Measurements from ENCODE around the gene ABCA2.

ABCA2 gene

DNA sequence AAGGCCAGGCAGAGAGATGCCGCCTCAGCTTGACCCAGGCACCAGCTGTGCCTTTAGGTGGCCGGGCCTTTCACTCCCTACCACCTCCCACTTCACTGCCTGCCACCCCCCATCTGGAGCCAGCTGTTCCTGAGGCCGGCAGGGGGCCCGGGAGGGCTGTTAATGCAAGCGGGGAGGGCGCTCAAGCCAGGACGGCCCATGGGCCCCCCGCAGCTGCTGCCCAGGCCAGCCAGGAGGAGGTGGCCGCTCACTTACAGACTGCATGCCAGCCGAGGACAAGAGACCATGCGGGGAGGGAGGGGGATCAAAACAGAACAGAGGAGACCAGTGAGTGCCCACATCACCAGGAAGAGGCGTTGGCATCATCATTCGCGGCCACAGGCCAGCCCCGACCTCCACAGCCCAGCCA is 4.5 kb downstream of the ABCA2 start:
- H3K79me2 ChIP-seq (ENCODE audit: insufficient read depth, low read depth), result no peaks in the 10 kb centered on the region
- H3K4me1 ChIP-seq (ENCODE audit: low read depth, poor library complexity, severe bottlenecking), result peaks cover 7% of the 10 kb centered on the region
- H2AFZ ChIP-seq (ENCODE audit: low read depth), result no peak overlapping the region
- no peak overlapping the region for H3K9ac ChIP-seq
- H3K27ac ChIP-seq, result no peak overlapping the region
- no peaks in the 10 kb centered on the region for H3K36me3 ChIP-seq (ENCODE audit: insufficient read depth)
- H4K20me1 ChIP-seq (ENCODE audit: insufficient read depth), result no peaks in the 10 kb centered on the region
- H3K4me3 ChIP-seq (IDR thresholded peaks at IDR 0.05; ENCODE audit: insufficient read depth, low read depth, low read length), result no peak overlapping the region
- H3K4me2 ChIP-seq, result no peak overlapping the region
- TF ChIP-seq, protein P1, sequence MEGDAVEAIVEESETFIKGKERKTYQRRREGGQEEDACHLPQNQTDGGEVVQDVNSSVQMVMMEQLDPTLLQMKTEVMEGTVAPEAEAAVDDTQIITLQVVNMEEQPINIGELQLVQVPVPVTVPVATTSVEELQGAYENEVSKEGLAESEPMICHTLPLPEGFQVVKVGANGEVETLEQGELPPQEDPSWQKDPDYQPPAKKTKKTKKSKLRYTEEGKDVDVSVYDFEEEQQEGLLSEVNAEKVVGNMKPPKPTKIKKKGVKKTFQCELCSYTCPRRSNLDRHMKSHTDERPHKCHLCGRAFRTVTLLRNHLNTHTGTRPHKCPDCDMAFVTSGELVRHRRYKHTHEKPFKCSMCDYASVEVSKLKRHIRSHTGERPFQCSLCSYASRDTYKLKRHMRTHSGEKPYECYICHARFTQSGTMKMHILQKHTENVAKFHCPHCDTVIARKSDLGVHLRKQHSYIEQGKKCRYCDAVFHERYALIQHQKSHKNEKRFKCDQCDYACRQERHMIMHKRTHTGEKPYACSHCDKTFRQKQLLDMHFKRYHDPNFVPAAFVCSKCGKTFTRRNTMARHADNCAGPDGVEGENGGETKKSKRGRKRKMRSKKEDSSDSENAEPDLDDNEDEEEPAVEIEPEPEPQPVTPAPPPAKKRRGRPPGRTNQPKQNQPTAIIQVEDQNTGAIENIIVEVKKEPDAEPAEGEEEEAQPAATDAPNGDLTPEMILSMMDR (conservative IDR thresholded peaks at IDR 0.05; ENCODE audit: low read depth, low read length), result no peak
- peaks cover 13% of the 10 kb centered on the region; the same call in 1 of the 2 replicates for H3K27me3 ChIP-seq (ENCODE audit: insufficient read depth, low read depth)

DNA sequence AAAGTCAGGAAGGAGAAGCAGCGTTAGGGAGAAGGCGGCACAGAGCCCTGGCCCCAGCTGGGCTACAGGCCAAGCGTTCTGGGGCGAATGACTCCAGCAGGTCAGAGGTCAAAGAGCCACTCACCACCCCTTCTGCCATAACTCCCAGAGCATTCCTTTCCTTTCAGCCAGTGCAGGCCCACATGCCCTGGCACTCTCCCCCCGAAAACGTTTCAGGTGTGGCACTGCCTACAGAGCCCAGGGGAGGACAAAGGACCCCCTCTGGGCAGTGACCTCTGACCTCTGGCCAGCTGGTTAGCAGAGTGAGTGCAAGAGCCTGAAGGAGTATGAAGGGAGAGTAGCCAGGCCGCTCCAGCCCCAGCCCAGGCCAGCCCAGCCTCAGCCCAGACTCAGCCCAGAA is 4.9 kb downstream of the ABCA2 start:
- Histone ChIP-seq H3K4me3 (IDR thresholded peaks at IDR 0.05; ENCODE audit: insufficient read depth, low read depth, low read length) (no peak overlapping the region), H3K4me2 (no peak overlapping the region), H2AFZ (ENCODE audit: low read depth) (no peak overlapping the region), H3K9ac (no peak overlapping the region), H3K4me1 (ENCODE audit: low read depth, poor library complexity, severe bottlenecking) (peaks cover 4% of the 10 kb centered on the region), H4K20me1 (ENCODE audit: insufficient read depth) (no peaks in the 10 kb centered on the region), H3K27me3 (ENCODE audit: insufficient read depth, low read depth) (peaks cover 13% of the 10 kb centered on the region; the same call in 1 of the 2 replicates), H3K27ac (no peak overlapping the region), H3K36me3 (ENCODE audit: insufficient read depth) (no peaks in the 10 kb centered on the region), H3K79me2 (ENCODE audit: insufficient read depth, low read depth) (no peaks in the 10 kb centered on the region)
- TF ChIP-seq, protein P1 (conservative IDR thresholded peaks at IDR 0.05; ENCODE audit: low read depth, low read length), result no peak

DNA sequence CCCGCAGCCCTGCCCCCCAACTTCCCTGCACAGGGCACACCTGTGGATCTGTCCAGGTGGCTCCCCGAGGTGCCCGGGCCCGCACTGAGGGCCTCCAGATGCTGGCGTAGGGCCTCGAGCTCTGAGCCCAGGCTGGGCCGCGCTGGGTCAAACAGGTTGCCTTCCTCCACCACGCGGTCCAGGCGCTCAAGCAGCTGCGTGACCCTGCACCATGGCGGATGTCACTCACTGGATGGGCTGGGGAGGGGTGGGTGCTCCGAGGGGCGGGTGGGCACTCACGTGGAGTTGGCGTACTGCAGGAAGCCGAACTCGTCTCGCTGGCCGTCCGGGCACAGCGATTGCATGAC is 5.4 kb downstream of the ABCA2 start:
- Histone ChIP-seq H3K4me1 (ENCODE audit: low read depth, poor library complexity, severe bottlenecking) (peaks cover 4% of the 10 kb centered on the region), H3K9ac (no peak overlapping the region)

DNA sequence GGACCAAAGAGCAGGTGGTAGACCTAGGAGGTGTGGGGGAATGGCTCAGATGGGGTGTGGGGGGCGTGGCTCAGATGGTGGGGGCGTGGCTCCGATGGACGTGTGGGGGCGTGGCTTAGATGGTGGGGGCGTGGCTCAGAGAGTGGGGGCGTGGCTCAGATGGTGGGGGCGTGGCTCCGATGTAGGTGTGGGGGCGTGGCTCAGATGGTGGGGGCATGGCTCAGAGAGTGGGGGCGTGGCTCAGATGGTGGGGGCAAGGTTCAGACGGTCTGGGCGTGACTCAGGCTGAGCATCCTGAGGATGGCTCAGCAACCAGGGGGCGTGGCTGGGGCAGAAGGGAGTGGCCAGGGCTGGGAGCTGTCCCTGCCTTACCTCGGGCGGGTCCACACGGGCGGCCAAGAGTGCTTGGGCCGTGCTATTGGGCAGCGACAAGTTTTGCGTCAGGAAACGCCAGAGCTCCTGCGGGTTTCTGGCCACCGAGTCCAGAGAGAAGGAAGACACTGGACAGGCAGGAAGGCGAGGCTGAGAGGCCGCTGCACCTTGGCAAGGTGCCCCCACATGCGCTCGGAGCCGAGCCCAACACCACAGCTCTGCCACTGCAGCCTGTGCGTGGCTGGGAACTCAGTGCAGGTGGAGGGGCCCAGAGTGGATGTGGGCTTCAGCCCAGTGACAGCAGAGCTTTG is 5.9 kb downstream of the ABCA2 start:
- H3K27ac ChIP-seq, result no peak overlapping the region
- H3K4me1 ChIP-seq (ENCODE audit: low read depth, poor library complexity, severe bottlenecking), result peaks cover 4% of the 10 kb centered on the region
- H3K4me2 ChIP-seq, result no peak overlapping the region
- TF ChIP-seq, protein P1 (conservative IDR thresholded peaks at IDR 0.05; ENCODE audit: low read depth, low read length), result no peak
- no peaks in the 10 kb centered on the region for H3K36me3 ChIP-seq (ENCODE audit: insufficient read depth)
- no peak overlapping the region for H2AFZ ChIP-seq (ENCODE audit: low read depth)
- H3K27me3 ChIP-seq (ENCODE audit: insufficient read depth, low read depth), result peaks cover 8% of the 10 kb centered on the region; the same call in 1 of the 2 replicates
- H3K4me3 ChIP-seq (IDR thresholded peaks at IDR 0.05; ENCODE audit: insufficient read depth, low read depth, low read length), result no peak overlapping the region
- H3K9ac ChIP-seq, result no peak overlapping the region
- no peaks in the 10 kb centered on the region for H4K20me1 ChIP-seq (ENCODE audit: insufficient read depth)
- H3K79me2 ChIP-seq (ENCODE audit: insufficient read depth, low read depth), result no peaks in the 10 kb centered on the region

More for the DNA sequence above, 5.4 kb downstream of the ABCA2 start:
- H4K20me1 ChIP-seq (ENCODE audit: insufficient read depth), result no peaks in the 10 kb centered on the region
- H3K36me3 ChIP-seq (ENCODE audit: insufficient read depth), result no peaks in the 10 kb centered on the region
- peaks cover 13% of the 10 kb centered on the region; the same call in 1 of the 2 replicates for H3K27me3 ChIP-seq (ENCODE audit: insufficient read depth, low read depth)
- no peak overlapping the region for H3K27ac ChIP-seq
- no peak overlapping the region for H2AFZ ChIP-seq (ENCODE audit: low read depth)
- TF ChIP-seq, protein P1 (conservative IDR thresholded peaks at IDR 0.05; ENCODE audit: low read depth, low read length), result no peak
- no peak overlapping the region for H3K4me3 ChIP-seq (IDR thresholded peaks at IDR 0.05; ENCODE audit: insufficient read depth, low read depth, low read length)
- H3K79me2 ChIP-seq (ENCODE audit: insufficient read depth, low read depth), result no peaks in the 10 kb centered on the region
- no peak overlapping the region for H3K4me2 ChIP-seq

All from KMS-11 (cell line).